GM23338 (cell line): ENCODE measurements around the gene STX7. TPM values are rescaled to one million over a fixed set of nuclear protein-coding genes. Genes with fewer than 3 reads are reported as not detected.

Experiments
- ATAC-seq: fragments of 200-7000 bp; cut with Tn5 transposase; 3 replicates; pipeline ENCODE4 v1.9.1; 2020
- DNase-seq: peaks from one replicate; pipeline ENCODE4 v3.0.0-alpha.2; 2015; ENCODE audit warnings: low spot score
- H2AFZ ChIP-seq: fragments of 200-600 bp; sonication (generic); 2 replicates; pipeline ENCODE4 v1.8.0; 2016; ENCODE audit warnings: antibody characterized with exemption, mild to moderate bottlenecking, moderate library complexity
- H3F3A ChIP-seq: fragments of 200-600 bp; sonication (generic); replicated peaks from 2 replicates; pipeline ENCODE4 v1.8.0; 2017; ENCODE audit warnings: antibody characterized with exemption, mixed run types, low read depth
- H3K27ac ChIP-seq: fragments of 200-600 bp; sonication (generic); 2 replicates; pipeline ENCODE4 v1.6.1; 2016; ENCODE audit warnings: low read depth
- H3K27me3 ChIP-seq: fragments of 200-600 bp; sonication (generic); 2 replicates; pipeline ENCODE4 v1.8.0; 2016; ENCODE audit warnings: mild to moderate bottlenecking, mixed run types, moderate library complexity; ENCODE audit not compliant: insufficient read depth
- H3K36me3 ChIP-seq: fragments of 200-600 bp; sonication (generic); 2 replicates; pipeline ENCODE4 v1.8.0; 2016; ENCODE audit warnings: mild to moderate bottlenecking; ENCODE audit not compliant: insufficient read depth
- H3K4me1 ChIP-seq: fragments of 200-600 bp; sonication (generic); 2 replicates; pipeline ENCODE4 v1.8.0; 2016; ENCODE audit warnings: mild to moderate bottlenecking, moderate library complexity; ENCODE audit not compliant: insufficient read depth
- H3K4me2 ChIP-seq: fragments of 200-600 bp; sonication (generic); 2 replicates; pipeline ENCODE4 v1.7.1; 2017; ENCODE audit warnings: mixed run types
- H3K4me3 ChIP-seq: fragments of 200-600 bp; sonication (generic); 2 replicates; pipeline ENCODE4 v1.6.1; 2016; ENCODE audit warnings: mixed run types
- H3K79me2 ChIP-seq: fragments of 200-600 bp; sonication (generic); replicated peaks from 2 replicates; pipeline ENCODE4 v1.8.0; 2017; ENCODE audit warnings: mild to moderate bottlenecking; ENCODE audit not compliant: insufficient read depth
- H3K9me2 ChIP-seq: fragments of 200-600 bp; sonication (generic); 2 replicates; pipeline ENCODE4 v1.8.0; 2017; ENCODE audit not compliant: insufficient read depth
- H4K20me1 ChIP-seq: fragments of 200-600 bp; sonication (generic); replicated peaks from 2 replicates; pipeline ENCODE4 v1.8.0; 2017; ENCODE audit warnings: mild to moderate bottlenecking; ENCODE audit not compliant: insufficient read depth
- H3K27ac Mint-ChIP-seq: 2 replicates; pipeline ENCODE4 v1.8.0; 2020; ENCODE audit warnings: inconsistent platforms, mild to moderate bottlenecking, moderate library complexity, mixed read lengths
- H3K27me3 Mint-ChIP-seq: 3 replicates; pipeline ENCODE4 v1.8.0; 2022; ENCODE audit warnings: low read depth, mild to moderate bottlenecking, moderate library complexity, mixed read lengths, inconsistent platforms; ENCODE audit not compliant: insufficient read depth, poor library complexity
- H3K36me3 Mint-ChIP-seq: 3 replicates; pipeline ENCODE4 v1.8.0; 2021; ENCODE audit warnings: low read depth, mild to moderate bottlenecking, inconsistent platforms, moderate library complexity, mixed read lengths
- H3K4me1 Mint-ChIP-seq: 3 replicates; pipeline ENCODE4 v1.8.0; 2020; ENCODE audit warnings: mild to moderate bottlenecking, inconsistent platforms, mixed read lengths
- H3K4me3 Mint-ChIP-seq: 3 replicates; pipeline ENCODE4 v1.8.0; 2021; ENCODE audit warnings: moderate library complexity, mild to moderate bottlenecking, inconsistent platforms, mixed read lengths
- H3K9me3 Mint-ChIP-seq: 3 replicates; pipeline ENCODE4 v1.8.0; 2020; ENCODE audit warnings: moderate library complexity, mild to moderate bottlenecking, inconsistent platforms, mixed read lengths
- CREB1 ChIP-seq: fragments of 250-450 bp; sonication (Bioruptor Pico); IDR thresholded peaks from 2 replicates; pipeline ENCODE4 v1.5.0; 2020; ENCODE audit warnings: low read depth, mild to moderate bottlenecking, moderate library complexity
- CTCF ChIP-seq, 2 experiments: fragments of 200-600 bp in 1 of 2; sonication (generic) in 1 of 2; conservative IDR thresholded peaks; 2 replicates each; pipeline versions ENCODE4 v1.5.1 to v1.6.1; 2016 to 2017; ENCODE audit warnings: antibody characterized with exemption in 2 of 2, low read depth in 2 of 2, mild to moderate bottlenecking in 2 of 2, moderate library complexity in 1 of 2
- JUNB ChIP-seq: IDR thresholded peaks from one replicate; pipeline ENCODE4 v1.6.1; 2016; ENCODE audit warnings: antibody characterized with exemption; ENCODE audit not compliant: unreplicated experiment
- NANOG ChIP-seq: IDR thresholded peaks from 2 replicates; pipeline ENCODE4 v1.6.1; 2016; ENCODE audit warnings: antibody characterized with exemption, borderline replicate concordance
- REST ChIP-seq: IDR thresholded peaks from one replicate; pipeline ENCODE4 v1.6.1; 2018; ENCODE audit warnings: antibody characterized with exemption; ENCODE audit not compliant: unreplicated experiment
- STAT1 ChIP-seq: IDR thresholded peaks from one replicate; pipeline ENCODE4 v1.6.1; 2016; ENCODE audit warnings: antibody characterized with exemption; ENCODE audit not compliant: unreplicated experiment
- ZNF114 ChIP-seq: fragments of 250-450 bp; sonication (Bioruptor Pico); IDR thresholded peaks from 2 replicates; pipeline ENCODE4 v1.5.0; 2020; ENCODE audit warnings: mild to moderate bottlenecking, moderate library complexity
- ZNF462 ChIP-seq: fragments of 250-450 bp; sonication (Bioruptor Pico); IDR thresholded peaks from 2 replicates; pipeline ENCODE4 v1.5.0; 2020; ENCODE audit warnings: mild to moderate bottlenecking, moderate library complexity
- polyA plus RNA-seq: library from polyadenylated mRNA; unstranded; fragments of >200 nt; fragmentation: Nextera tagmentation; extraction: Ambion mirVana; gene quantifications from 2 replicates; pipeline ENCODE4 v1.2.1, GENCODE V29; 2016
- total RNA-seq: library from RNA; depleted of rRNA; stranded (reverse); fragments of >200 nt; shearing (Covaris generic); gene quantifications from 2 replicates; pipeline ENCODE4 v1.2.3, GENCODE V29; 2014

STX7 gene
- total and polyA plus RNA-seq, 2 experiments from 2014 or later, result 22.4 to 28.8 TPM

GRCh38 chr6:132512342-132512637 lies 626 bp downstream of the STX7 start (continued):
- TF ChIP-seq CTCF (conservative IDR thresholded peaks at IDR 0.05; ENCODE audit: low read depth in 2 of 2) (no peak), ZNF114 (no peak), JUNB (no peak), NANOG (no peak)

- Histone ChIP-seq H4K20me1 (peaks cover 10% of the 10 kb centered on the region), H3K27me3 (no peaks in the 10 kb centered on the region), H3K4me2 (peak overlapping the region; percentile 88), H3K4me3 (peak overlapping the region; percentile 70), H3K27ac (no peak overlapping the region), H3K4me1 (peaks cover 18% of the 10 kb centered on the region; the same call in 1 of the 2 replicates), H3K9me2 (no peaks in the 10 kb centered on the region), H3K36me3 (no peaks in the 10 kb centered on the region), H3K79me2 (peaks cover 57% of the 10 kb centered on the region), H3F3A (no peaks in the 10 kb centered on the region), H2AFZ (no peak overlapping the region)
- DNase-seq (no peak), ATAC-seq (no peak)
- Mint-ChIP-seq H3K27ac (no peak overlapping the region), H3K27me3 (no peaks in the 10 kb centered on the region), H3K4me1 (peaks cover 15% of the 10 kb centered on the region), H3K9me3 (no peaks in the 10 kb centered on the region; the same call in 2 of the 3 replicates), H3K36me3 (no peaks in the 10 kb centered on the region), H3K4me3 (peak overlapping the region; percentile 88)
- TF ChIP-seq CREB1 (no peak), REST (no peak), STAT1 (no peak), ZNF462 (CRISPR knock-in tag) (no peak), CTCF (conservative IDR thresholded peaks at IDR 0.05; ENCODE audit: low read depth in 2 of 2) (no peak), NANOG (no peak), ZNF114 (no peak), JUNB (no peak)
These were observed 1.1 kb downstream of the STX7 start for GRCh38 chr6:132511831-132512220.
